ENCODE results near the gene PSORS1C1.
"Not testable (repeated sequence)": the region's sequence is repeated elsewhere in the genome, so short reads cannot be mapped to it uniquely, and the experiment has no call there.

The PSORS1C1 gene

DNA sequence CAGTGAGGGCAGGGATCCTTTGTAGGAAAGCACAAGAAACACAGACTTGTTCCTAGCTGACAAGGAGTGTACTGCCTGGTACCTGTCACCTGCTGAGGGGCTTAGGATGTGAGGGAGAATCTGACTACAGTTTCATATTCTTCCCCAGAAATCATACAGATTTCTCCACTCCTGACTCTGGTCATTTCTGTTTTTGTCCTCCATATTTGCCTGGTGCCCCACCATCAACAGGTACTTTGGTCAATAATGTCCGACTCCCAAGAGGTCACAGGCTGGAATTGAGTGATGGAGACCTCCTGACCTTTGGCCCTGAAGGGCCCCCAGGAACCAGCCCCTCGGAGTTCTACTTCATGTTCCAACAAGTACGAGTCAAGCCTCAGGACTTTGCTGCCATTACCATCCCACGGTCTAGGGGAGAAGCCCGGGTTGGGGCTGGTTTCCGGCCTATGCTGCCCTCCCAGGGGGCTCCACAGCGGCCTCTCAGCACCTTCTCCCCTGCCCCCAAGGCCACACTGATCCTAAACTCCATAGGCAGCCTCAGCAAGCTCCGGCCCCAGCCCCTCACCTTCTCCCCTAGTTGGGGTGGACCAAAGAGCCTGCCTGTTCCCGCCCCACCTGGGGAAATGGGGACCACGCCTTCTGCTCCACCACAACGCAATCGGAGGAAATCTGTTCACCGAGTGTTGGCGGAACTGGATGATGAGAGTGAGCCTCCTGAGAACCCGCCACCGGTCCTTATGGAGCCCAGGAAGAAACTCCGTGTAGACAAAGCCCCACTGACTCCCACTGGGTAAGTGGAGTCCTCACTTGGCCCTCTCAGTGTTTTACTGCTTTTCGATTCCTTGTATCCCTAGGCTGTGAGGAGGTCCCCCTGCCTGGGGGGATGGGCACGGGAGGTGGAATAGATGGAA is 46.9 kb downstream of the PSORS1C1 start:
- no peak for DNase-seq

DNA sequence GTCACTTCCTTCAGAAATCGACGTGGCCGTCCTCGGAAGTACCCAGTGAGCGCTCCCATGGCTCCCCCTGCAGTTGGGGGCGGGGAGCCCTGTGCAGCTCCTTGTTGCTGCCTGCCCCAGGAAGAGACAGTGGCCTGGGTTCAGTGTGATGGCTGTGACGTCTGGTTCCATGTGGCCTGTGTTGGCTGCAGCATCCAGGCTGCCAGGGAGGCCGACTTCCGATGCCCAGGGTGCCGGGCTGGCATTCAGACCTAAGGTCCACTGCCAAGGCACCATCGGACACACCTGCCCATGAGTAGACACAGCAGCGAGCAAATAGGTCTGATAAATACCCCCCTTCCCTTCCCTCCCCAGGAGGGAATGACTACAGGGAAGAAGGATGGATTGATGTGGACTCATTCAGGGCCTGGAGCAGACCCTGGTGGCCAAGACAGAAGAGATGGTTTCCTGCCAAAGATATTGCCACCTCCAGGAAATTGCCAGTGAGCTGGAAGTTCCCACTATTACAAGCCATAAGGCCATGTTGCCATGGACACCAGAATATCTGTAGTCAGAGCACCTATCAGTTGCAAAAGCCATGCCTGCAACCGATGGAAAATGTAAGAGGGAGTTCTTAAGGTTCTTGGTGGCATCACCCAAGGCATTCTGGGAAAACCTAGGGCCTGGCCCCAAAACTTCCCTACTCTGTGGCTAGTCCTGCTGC is 48.0 kb downstream of the PSORS1C1 start:
- DNase-seq, result no peak

DNA sequence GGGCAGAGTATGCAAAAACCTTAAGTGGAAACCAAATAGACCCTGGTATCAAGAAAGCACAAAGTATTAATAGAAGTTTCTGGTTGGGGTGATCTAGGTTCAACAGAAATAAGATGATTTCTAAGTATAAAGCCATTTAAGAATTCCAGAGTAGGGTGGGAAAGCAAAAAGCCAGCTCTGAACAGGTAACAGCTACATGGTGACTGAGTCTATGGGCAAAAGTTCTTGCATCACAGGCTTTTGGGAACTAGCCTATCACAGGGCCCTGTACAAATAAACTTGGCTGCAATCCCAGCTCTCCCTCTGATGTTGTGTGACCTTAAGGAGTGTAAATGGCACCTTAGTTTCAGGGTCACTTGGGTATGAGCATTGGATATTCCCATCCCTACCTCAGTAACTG is 49.3 kb downstream of the PSORS1C1 start:
- no peak for DNase-seq

DNA sequence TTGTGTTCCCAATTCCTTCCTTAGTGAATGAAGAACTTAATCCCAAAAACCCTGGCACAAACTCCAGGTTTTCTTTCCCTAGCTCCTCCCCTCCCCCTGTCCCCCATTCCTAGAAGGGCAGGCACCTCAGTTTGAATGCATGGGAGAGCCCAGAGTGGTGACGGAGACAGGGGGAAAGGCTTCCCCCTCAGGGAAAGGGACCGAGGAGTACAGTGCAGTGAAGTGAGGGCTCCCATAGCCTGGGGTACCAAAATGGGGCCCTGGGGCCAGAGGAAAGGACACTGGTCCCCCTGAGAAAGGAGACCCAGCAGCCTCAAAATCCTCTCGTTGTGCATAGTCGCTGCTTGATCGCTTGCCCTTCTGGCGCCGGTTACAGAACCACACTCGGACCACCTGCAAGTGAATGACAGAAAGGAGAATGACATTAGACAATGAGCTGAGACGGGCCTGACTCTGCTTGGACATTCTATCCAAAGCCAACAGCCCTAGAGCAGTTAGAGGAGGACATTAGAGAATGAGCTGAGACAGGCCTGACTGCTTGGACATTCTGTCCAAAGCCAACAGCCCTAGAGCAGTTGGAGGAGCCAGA is 50.0 kb downstream of the PSORS1C1 start:
- DNase-seq, result not testable (repeated sequence)

DNA sequence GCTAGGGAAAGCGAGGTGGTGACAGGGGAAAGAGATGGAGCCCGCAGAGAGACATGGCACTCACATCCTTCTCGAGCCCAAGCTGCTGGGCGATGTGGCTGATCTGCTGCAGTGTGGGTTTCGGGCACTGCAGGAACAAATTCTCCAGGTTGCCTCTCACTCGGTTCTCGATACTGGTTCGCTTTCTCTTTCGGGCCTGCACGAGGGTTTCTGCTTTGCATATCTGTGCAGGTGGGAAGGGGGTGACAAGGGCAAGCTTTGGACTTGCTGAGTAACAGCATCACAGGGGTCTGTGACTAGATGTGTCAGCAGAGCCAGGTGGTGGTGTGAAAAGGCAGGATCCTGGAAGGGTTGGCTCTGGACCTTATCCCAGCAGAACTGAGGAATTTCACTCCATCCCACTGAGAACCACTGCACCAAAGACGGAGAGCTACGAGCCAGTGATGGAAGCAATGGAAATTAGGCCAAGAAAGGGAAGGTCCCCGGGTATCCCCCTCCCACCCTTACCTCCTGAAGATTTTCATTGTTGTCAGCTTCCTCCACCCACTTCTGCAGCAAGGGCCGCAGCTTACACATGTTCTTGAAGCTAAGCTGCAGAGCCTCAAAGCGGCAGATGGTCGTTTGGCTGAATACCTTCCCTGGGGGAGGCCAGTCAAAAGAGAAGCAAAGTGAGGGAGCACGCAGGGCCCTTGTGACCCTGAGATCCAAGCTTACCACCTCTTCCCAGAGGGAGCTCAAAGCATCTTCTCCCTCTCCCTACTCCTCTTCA is 50.6 kb downstream of the PSORS1C1 start:
- not testable (repeated sequence) for DNase-seq

DNA sequence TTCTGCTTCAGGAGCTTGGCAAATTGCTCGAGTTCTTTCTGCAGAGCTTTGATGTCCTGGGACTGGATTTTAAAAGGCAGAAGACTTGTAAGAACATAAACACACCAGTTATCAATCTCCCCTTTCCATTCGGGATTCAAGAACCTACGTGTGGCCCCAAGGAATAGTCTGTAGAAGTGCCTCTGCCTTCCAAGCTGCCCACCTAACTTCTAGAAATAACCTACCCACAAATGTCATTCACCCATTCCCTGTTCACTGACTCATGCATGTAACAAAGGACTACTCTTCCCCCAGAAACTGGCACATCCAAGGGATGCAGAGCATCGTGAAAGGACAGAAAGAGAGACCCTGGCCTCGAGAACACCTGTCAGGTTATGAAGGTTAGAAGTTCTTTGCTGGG is 51.4 kb downstream of the PSORS1C1 start:
- no peak for DNase-seq

DNA sequence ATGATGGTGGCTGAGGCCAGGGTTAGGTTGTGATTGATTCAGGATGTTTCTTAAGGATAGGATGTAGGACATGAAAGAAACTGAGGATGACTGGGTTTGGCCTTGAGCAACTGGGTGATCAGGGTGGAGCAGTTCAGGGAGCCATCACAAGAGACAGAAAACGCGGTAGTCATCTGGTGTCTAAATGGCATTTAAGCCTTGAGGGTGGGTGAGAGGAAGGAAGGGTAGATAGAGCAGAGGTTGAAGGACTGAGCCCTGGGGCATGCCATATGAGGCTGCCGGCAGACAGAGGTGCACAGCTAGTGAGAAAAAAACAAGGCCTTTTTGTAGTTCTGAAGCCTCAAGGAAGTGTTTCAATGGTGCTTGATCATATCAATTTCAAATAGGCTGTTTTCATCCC is 54.0 kb downstream of the PSORS1C1 start:
- no peak for DNase-seq

DNA sequence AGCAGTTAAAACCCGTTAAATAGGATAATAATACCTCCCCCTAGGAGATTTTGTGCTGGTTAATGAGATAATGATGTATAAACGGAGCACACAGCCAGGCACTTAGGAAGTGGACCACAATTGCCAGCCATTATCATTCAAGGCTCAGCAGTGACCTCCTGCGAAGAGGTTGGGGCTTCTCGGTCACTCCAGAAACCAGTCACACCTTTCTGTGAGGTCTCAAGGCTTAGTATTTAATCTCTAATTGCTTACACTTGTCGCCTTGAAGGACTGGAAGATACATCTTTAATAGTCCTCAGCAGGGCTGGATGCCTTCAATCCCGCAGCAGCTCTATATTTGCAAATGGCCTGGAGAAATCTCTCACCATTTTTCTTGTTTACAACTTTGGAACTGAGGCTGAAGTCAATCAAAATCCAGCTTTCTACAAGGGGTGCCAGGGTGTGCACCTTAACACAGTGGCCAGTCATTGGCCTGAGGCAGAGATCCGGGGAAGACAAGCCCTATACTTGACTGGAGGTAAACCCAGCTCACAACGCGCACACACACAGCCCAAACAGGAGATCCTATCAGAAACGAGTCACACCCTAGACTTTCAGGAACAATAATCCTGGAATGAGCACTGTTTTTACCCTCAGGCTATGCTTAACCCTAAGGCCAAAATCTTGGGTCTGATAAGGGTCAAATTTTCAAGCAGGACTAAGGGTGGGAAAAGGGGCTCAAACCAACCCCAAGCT is 54.7 kb downstream of the PSORS1C1 start:
- DNase-seq, result no peak

DNA sequence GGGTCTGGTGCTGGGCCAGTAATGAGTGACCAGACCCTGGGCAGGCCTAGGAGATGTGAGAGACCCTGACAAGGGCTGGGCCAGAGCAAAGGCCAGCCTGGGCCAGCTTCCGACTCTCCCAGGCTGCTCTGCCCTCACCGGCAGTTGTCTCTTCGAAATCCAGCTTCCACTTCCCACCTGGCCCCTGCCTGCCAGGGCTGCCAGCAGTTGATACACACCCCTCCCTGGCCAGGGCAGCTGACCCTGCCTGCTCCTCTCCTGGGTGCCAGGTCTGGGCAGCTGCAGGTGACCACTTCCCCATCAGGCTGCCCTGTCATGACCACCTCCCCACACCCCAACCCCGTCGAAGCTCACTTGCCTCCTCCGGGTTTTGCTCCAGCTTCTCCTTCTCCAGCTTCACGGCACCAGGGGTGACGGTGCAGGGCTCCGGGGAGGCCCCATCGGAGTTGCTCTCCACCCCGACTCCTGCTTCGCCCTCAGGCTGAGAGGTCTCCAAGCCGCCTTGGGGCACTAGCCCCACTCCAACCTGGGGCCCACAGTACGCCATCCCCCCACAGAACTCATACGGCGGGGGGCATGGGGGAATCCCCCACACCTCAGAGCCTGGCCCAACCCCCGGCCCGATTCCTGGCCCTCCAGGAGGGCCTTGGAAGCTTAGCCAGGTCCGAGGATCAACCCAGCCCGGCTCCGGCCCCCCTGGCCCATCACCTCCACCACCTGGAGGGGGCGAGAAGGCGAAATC is 55.4 kb downstream of the PSORS1C1 start:
- DNase-seq, result not testable (repeated sequence)

DNA sequence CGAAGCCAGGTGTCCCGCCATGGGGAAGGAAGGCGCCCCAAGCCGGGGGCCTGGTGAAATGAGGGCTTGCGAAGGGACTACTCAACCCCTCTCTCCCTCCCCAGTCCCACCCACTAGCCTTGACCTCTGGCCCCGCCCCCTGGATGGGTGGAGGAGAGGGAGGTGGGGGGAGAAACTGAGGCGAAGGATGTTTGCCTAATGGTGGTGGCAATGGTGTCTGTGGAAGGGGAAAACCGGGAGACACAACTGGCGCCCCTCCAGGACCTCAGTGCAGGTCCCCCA is 55.9 kb downstream of the PSORS1C1 start, which contains the start of gene POU5F1:
Gene POU5F1, minus strand, starts transcription at position 83 of the 282 bp plus-strand sequence. Its CDS starts 62 bp downstream, at position 21.
- no peak for DNase-seq

DNA sequence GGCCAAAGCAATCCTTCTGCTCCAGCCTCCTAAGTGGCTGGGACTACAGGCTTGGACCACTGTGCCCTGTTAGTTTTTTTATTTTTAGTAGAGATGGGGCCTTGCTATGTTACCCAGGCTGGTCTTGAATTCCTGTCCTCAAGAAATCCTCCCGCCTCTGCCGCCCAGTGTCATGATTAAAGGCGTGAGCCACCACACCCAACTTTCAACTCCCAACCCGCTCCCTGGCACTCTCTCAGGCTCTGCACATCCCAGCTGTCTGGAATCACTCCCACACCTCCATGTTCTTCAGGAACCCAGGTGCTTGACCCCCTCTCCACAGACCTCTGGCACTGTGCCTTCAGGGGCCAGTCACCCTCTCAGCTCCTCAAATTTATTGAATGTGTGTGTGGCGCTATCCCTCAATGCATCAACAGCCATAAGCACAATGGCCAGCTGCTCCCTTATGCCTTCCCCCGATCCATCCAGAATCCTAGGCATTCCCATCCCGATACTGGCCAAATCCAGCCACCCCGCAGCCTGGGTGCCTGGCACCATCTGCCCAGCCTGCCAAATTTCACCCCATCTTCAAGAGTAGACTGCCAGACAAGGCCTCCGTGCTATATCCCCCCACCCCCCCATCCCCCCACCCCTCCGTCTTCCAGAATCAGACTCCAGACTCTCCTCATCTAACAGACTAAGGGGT is 56.5 kb downstream of the PSORS1C1 start:
- no peak for DNase-seq

DNA sequence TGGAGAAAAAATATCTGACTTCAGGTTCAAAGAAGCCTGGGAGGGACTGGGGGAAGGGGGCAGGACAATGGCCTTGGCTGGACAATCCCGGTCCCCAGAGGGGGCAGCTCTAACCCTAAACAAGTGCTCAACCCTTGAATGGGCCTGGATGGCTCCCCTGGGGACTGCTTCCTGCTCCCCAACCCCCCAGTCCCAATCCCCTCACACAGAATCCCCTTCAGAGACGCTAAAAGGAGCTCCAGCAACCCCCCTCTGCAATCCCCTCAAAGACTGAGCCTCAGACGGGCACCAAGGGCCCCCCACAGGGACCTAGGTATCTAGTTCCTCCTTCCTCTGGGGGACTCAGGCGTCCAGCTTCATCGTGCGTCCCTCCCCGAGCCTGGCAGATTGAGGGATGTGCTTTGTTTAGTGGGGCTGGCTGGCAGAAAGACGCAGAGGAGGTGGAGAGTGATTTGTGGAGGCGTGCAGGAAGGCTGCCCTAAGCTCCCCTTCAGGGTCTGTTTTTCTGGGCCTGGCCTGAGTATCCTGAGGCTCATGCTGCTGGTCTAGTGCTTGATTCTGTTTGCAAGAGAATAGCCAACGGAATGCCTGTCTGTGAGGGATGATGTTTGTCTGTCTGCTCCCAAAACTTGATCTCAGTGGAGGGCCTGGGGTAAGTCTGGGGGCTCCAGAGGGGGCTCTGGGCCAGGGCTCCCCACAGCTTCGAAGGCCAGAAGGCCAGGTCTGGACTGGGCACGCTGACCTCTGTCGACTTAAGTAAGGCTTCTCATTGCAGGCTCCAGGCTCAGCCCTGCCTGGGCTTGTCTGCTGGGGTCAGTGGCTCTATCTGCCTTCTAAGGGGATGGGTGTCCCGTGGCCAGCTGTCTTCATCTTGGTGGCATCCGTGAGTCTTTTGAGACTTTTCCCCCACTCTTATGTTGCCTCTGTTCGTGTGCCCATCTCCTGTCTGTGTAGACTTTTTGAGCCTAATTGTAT is 57.6 kb downstream of the PSORS1C1 start:
- DNase-seq, result no peak

DNA sequence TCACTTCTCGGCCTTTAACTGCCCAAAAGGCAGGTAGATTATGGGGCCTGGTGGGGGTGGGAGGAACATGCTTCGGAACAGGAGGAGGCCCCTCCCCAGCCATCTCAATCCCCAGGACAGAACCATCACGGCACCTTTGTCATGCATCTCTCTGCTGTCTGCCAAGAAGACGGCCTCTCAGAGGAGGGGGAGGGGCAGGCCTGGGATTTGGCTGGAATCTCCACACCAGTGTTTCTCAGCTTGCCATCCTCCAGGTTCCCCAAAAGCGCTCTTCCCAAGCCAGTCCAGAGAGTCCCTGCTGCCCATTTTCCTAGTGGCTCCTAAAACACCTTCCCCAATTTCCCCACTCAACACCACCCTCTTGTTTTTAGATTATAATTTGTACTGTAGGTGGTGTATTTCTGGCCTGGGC is 58.4 kb downstream of the PSORS1C1 start:
- DNase-seq, result no peak

DNA sequence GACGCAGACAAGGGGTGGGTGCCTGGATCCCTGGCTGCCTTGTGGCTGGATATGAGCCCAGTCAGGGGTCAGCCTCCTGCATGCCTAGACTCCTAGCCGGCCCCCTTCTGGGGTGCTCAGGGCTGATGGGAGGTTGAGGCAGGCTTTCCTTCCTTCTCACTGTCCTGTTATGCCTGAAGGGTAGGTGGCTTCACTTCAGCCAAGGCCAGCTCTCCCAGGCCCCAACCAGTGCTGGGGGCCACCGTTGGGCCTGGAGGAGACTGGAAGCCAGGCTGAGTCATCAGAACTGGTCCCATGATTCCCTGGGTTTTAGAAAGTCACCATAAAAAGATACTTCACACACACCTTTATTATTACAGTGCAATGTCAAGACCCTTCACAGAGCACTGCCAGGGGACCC is 58.8 kb downstream of the PSORS1C1 start:
- no peak for DNase-seq

DNA sequence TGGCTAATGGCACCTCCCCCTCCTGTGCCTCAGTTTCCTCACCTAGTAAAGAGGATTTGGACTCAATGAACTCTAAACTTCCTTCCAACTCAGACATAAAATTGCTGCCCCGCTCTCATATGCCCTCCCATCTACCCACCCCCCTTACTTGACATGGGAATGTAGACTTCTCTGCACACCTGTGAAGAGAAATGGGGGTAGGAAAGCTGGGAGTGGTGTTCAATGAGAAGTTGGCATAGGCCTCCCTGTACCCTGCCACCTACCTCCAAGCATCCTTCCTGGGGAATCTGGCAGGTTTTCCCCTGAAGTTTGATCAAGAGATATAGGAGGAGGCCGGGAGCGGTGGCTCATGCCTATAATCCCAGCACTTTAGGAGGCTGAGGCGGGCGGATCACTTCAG is 59.8 kb downstream of the PSORS1C1 start:
- no peak for DNase-seq

DNA sequence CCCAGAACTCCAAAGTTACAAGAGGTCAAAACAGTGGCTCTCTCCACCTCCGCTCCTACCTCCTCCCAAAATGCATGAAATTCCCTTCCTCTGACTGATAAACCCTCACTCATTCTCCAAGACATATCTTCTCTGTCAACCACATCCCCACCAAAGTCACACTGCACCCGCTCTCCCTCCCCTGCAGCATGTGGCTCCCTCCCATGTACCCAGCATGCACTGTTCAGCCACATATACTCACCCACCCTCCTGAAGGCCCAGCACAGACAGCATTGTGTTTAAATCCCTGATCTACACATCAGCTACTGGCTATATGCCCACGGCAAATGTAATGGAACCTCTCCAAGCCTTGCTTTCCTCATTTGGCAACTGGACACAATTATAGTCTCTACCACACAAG is 61.4 kb downstream of the PSORS1C1 start:
- no peak for DNase-seq

DNA sequence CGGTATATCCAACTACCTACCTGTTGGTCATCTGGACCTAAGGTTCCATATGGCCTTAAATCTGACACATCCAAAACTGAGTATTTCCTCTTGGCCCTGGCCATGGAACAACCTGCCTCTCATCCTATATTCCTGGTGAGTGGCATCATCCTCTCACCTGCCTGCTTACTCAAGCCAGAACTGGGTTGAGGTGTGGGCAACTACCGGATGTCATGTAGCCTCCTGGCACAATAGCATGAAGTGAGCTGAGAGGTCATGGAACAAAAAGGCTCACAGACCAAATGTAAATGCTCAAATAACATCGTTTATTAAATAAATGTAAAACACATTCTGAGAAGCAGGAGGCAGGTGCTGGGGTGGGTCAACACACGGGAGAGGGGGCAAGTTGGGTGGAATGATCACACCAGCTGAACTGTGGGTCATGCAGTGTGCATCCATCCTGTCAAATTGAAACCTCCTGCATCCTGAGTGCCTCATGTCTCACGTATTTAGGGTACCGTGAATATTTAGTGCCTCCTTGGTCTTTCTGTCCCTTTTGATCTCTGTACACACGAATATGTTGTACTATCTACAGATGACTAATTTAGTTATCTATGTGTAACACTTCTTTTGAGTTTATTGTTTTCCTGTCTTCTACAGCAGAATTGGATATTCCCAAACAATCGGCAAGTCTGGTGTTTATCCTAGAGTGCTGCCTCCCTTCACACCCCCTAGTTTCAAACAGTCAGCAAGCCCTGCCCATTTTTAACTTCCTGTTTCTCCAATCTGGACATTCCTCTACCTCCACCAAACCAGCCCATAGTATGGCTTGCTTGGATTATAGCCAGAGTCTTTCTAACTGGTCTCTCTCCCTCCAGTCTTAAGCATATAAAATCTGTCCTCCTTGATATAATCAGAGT is 63.8 kb downstream of the PSORS1C1 start:
- no peak for DNase-seq

DNA sequence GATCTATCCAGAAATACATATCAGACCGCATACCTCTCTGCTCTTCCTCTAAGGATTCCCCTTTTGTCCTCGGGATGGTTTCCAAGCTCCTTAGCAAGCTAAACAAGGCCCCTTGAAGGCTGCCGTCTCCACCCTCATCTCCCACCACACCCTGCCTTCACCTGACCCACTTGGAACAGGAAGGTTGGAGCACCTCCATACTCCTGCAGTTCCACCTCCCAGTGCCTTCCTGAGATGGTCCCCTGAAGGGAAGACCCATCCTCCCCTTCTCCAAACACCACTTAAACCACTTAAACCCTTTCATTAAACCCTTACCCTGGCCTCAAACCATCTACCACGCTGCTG is 64.4 kb downstream of the PSORS1C1 start:
- no peak for DNase-seq

DNA sequence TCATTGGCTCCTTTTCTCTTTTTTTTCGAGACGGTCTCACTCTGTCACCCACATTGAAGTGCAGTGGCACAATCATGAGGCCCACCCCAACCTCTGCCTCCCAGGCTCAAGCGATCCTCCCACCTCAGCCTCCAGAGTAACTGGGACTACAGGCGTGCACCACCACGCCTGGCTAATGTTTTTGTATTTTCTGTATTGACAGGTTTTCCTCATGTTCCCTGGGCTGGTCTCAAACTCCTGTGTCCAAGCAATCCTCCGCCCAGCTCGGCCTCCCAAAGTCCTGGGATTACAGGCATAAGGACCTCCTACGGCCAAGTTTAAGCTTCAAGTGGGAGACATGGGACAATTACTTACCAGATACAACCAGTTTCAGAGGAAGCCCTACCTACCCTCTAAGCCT is 65.3 kb downstream of the PSORS1C1 start:
- no peak for DNase-seq

All from activated CD8-positive, alpha-beta memory T cell treated with anti-CD3 and anti-CD28 coated beads for 24 hours (primary cell).